ENCODE measurements around the gene RGS7BP. TPM values are rescaled to one million over a fixed set of nuclear protein-coding genes. Genes with fewer than 3 reads are reported as not detected.

Gene RGS7BP
- total RNA-seq, 1 donor from 2014 or later, result 11.8 TPM

- H3K27me3 ChIP-seq, result no peaks in the 10 kb centered on the region
- intact Hi-C loops (cut with DNase I), result no loop called here
- no peaks in the 10 kb centered on the region for H3K4me1 ChIP-seq
- DNase-seq (ENCODE audit: extremely low spot score in 2 of 2), result no peak
- no peak overlapping the region for H3K4me3 ChIP-seq
- no peaks in the 10 kb centered on the region for H3K36me3 ChIP-seq
- H3K9me3 ChIP-seq, result no peaks in the 10 kb centered on the region
- no peak for TF ChIP-seq POLR2AphosphoS5 (IDR thresholded peaks at IDR 0.05; ENCODE audit: insufficient read depth in 1 of 2, low read depth in 1 of 2)
- no peak for TF ChIP-seq POLR2A (IDR thresholded peaks at IDR 0.05)
- no peak for TF ChIP-seq CTCF (IDR thresholded peaks at IDR 0.05)
- H3K27ac ChIP-seq, result no peak overlapping the region
Observed at GRCh38 chr5:64518793-64519192, 13.0 kb downstream of the RGS7BP start.

- no peak for DNase-seq (ENCODE audit: extremely low spot score in 2 of 2)
- Histone ChIP-seq H3K9me3 (no peaks in the 10 kb centered on the region), H3K27me3 (no peaks in the 10 kb centered on the region), H3K27ac (no peak overlapping the region), H3K36me3 (no peaks in the 10 kb centered on the region), H3K4me1 (no peaks in the 10 kb centered on the region), H3K4me3 (no peak overlapping the region)
- TF ChIP-seq POLR2AphosphoS5 (IDR thresholded peaks at IDR 0.05; ENCODE audit: insufficient read depth in 1 of 2, low read depth in 1 of 2) (no peak), POLR2A (IDR thresholded peaks at IDR 0.05) (no peak), CTCF (IDR thresholded peaks at IDR 0.05) (no peak)
- intact Hi-C loops (cut with DNase I), result no loop called here
Observed at GRCh38 chr5:64519263-64519662, 13.4 kb downstream of the RGS7BP start.

GRCh38 chr5:64526734-64527439, 21.1 kb downstream of the RGS7BP start:
- H3K4me3 ChIP-seq, result no peak overlapping the region
- no peak overlapping the region for H3K27ac ChIP-seq
- no peaks in the 10 kb centered on the region for H3K27me3 ChIP-seq
- no peaks in the 10 kb centered on the region for H3K36me3 ChIP-seq
- intact Hi-C loops (cut with DNase I), result no loop called here
- no peaks in the 10 kb centered on the region for H3K4me1 ChIP-seq
- no peak for TF ChIP-seq CTCF (IDR thresholded peaks at IDR 0.05)
- no peak for TF ChIP-seq POLR2A (IDR thresholded peaks at IDR 0.05)
- TF ChIP-seq POLR2AphosphoS5 (IDR thresholded peaks at IDR 0.05; ENCODE audit: insufficient read depth in 1 of 2, low read depth in 1 of 2), result no peak
- no peak for DNase-seq (ENCODE audit: extremely low spot score in 2 of 2)
- no peaks in the 10 kb centered on the region for H3K9me3 ChIP-seq

- Histone ChIP-seq H3K27me3 (no peaks in the 10 kb centered on the region), H3K36me3 (no peaks in the 10 kb centered on the region), H3K9me3 (no peaks in the 10 kb centered on the region), H3K27ac (no peak overlapping the region), H3K4me1 (no peaks in the 10 kb centered on the region), H3K4me3 (no peak overlapping the region)
- intact Hi-C loops (cut with DNase I), result no loop called here
- DNase-seq (ENCODE audit: extremely low spot score in 2 of 2), result no peak
- no peak for TF ChIP-seq POLR2AphosphoS5 (IDR thresholded peaks at IDR 0.05; ENCODE audit: insufficient read depth in 1 of 2, low read depth in 1 of 2)
Observed at GRCh38 chr5:64530076-64530475, 24.3 kb downstream of the RGS7BP start.

- Histone ChIP-seq H3K27me3 (no peaks in the 10 kb centered on the region), H3K9me3 (no peaks in the 10 kb centered on the region), H3K4me1 (no peaks in the 10 kb centered on the region), H3K27ac (no peak overlapping the region), H3K4me3 (no peak overlapping the region), H3K36me3 (no peaks in the 10 kb centered on the region)
- intact Hi-C loops (cut with DNase I), result no loop called here
- TF ChIP-seq POLR2A (IDR thresholded peaks at IDR 0.05), result no peak
- TF ChIP-seq CTCF (IDR thresholded peaks at IDR 0.05), result no peak
- TF ChIP-seq POLR2AphosphoS5 (IDR thresholded peaks at IDR 0.05; ENCODE audit: insufficient read depth in 1 of 2, low read depth in 1 of 2), result no peak
- no peak for DNase-seq (ENCODE audit: extremely low spot score in 2 of 2)
Observed at GRCh38 chr5:64532212-64532611, 26.4 kb downstream of the RGS7BP start.

Data from vagina (tissue), 2 donors.